SK-N-MC (cell line): ENCODE data around the gene TUBA3C.

Source experiments
- EZH2 ChIP-seq: fragments of 200-600 bp; sonication (generic); IDR thresholded peaks from one replicate; pipeline ENCODE4 v1.6.1; 2017; ENCODE audit warnings: antibody characterized with exemption
- FOXP2 ChIP-seq: optimal IDR thresholded peaks from 2 replicates; pipeline ENCODE3; 2011; ENCODE audit warnings: mild to moderate bottlenecking, moderate library complexity; ENCODE audit not compliant: insufficient read depth; ENCODE audit errors: extremely low read length, control extremely low read depth
- POLR2AphosphoS5 ChIP-seq: IDR thresholded peaks from 2 replicates; pipeline ENCODE4 v1.6.1; 2012; ENCODE audit warnings: mild to moderate bottlenecking, low read depth, low read length, borderline replicate concordance

DNA sequence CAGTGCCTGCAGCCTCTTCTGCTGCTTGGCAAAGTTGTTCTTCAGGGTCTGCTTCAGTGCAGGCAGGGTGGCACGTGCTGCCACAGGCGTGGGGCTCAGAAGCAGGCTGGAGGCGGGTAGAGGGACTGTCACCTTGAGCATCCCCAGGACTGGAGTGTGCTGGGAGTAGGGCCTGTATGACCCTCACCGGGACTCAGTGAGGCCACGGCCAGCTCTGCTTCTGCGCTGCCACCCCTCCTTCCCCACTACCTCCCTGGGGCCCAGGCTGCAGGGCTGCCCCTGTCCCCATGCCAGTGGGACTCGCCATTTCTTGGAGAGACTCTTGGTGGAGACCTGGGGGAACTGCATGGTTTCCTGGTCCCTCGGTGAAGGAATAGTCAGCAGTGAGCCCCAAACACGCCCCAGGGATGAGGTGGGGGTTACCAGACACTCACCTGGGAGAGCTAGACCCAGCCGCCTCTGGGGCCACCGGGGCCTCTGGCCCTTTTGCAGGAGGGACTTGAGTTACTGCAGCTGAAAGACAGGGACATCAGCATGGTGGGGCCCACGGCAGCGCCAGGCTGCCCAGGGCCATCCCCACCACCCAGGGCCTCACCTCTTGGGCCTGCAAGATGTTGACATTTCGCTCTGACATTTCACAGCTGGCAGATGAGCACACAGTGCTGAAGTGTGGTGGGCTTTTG is 29.9 kb downstream of the TUBA3C start:
- TF ChIP-seq POLR2AphosphoS5: no peak
- TF ChIP-seq EZH2: no peak
- TF ChIP-seq FOXP2: no peak
